IMR-90 (cell line): ENCODE measurements around the gene CTNNA1. TPM values are rescaled to one million over a fixed set of nuclear protein-coding genes. Genes with fewer than 3 reads are reported as not detected.

Experiments used
- ATAC-seq: fragments of 200-7000 bp; cut with Tn5 transposase; 2 replicates; pipeline ENCODE4 v1.9.1; 2020; ENCODE audit warnings: low read depth, mild to moderate bottlenecking, moderate library complexity
- BruUV-seq: library from RNA; stranded (reverse); fragments of 400-500 nt; replicated peaks from 2 replicates; lab custom pipeline; 2021; lab: Mats Ljungman, UMichigan
- CTCF ChIA-PET: fragments of 300-600 bp; formaldehyde crosslinking; extraction: SDS; loops from one replicate; lab custom pipeline; 2021; ENCODE audit warnings: antibody characterized with exemption; lab: Yijun Ruan, JAX
- POLR2A ChIA-PET: fragments of 300-600 bp; sonication (Branson Sonifier 250); formaldehyde crosslinking; loops from one replicate; lab custom pipeline; 2022; ENCODE audit warnings: antibody characterized with exemption; ENCODE audit not compliant: unreplicated experiment; lab: Charles Lee
- DNase-seq: peaks from one replicate; pipeline ENCODE4 v3.0.0; 2013
- H2AFZ ChIP-seq: replicated peaks from 2 replicates; pipeline ENCODE3; 2013; ENCODE audit warnings: low read length, mild to moderate bottlenecking; ENCODE audit not compliant: poor library complexity
- H2AK5ac ChIP-seq: 2 replicates; pipeline ENCODE4 v1.6.1; 2013; ENCODE audit warnings: low read depth, low read length, inconsistent platforms
- H2AK9ac ChIP-seq: replicated peaks from 2 replicates; pipeline ENCODE3; 2013; ENCODE audit warnings: mild to moderate bottlenecking, low read depth, low read length, moderate library complexity; ENCODE audit not compliant: poor library complexity
- H2BK120ac ChIP-seq: 2 replicates; pipeline ENCODE4 v1.6.1; 2013; ENCODE audit warnings: low read depth, low read length, inconsistent platforms
- H2BK15ac ChIP-seq: 3 replicates; pipeline ENCODE4 v1.6.1; 2013; ENCODE audit warnings: low read depth, low read length, inconsistent platforms
- H2BK20ac ChIP-seq: 2 replicates; pipeline ENCODE4 v1.6.1; 2013; ENCODE audit warnings: low read depth, mild to moderate bottlenecking, inconsistent platforms, low read length, moderate library complexity
- H2BK5ac ChIP-seq: 2 replicates; pipeline ENCODE4 v1.6.1; 2013; ENCODE audit warnings: mild to moderate bottlenecking, low read depth, low read length, inconsistent platforms; ENCODE audit not compliant: poor library complexity, severe bottlenecking
- H3K14ac ChIP-seq: replicated peaks from 2 replicates; pipeline ENCODE4 v1.6.1; 2013; ENCODE audit warnings: low read depth, low read length, inconsistent platforms
- H3K18ac ChIP-seq: 2 replicates; pipeline ENCODE4 v1.6.1; 2013; ENCODE audit warnings: low read depth, low read length, control low read depth
- H3K23ac ChIP-seq: 2 replicates; pipeline ENCODE4 v1.6.1; 2013; ENCODE audit warnings: low read depth, low read length, inconsistent platforms
- H3K27ac ChIP-seq: 2 replicates; pipeline ENCODE4 v1.5.1; 2013; ENCODE audit warnings: mild to moderate bottlenecking, control low read depth, low read length; ENCODE audit not compliant: insufficient read depth
- H3K27me3 ChIP-seq: 2 replicates; pipeline ENCODE4 v1.6.1; 2013; ENCODE audit warnings: low read length; ENCODE audit not compliant: control insufficient read depth, insufficient read depth
- H3K36me3 ChIP-seq: 2 replicates; pipeline ENCODE4 v1.6.1; 2013; ENCODE audit warnings: low read length, mixed read lengths; ENCODE audit not compliant: control insufficient read depth, insufficient read depth
- H3K4ac ChIP-seq: 2 replicates; pipeline ENCODE4 v1.6.1; 2013; ENCODE audit warnings: low read depth, low read length, inconsistent platforms
- H3K4me1 ChIP-seq: 2 replicates; pipeline ENCODE4 v1.6.1; 2013; ENCODE audit warnings: low read length, mixed read lengths; ENCODE audit not compliant: control insufficient read depth, insufficient read depth
- H3K4me2 ChIP-seq: 2 replicates; pipeline ENCODE4 v1.6.1; 2013; ENCODE audit warnings: low read depth, mild to moderate bottlenecking, control low read depth, low read length, moderate library complexity
- H3K4me3 ChIP-seq: 2 replicates; pipeline ENCODE4 v1.5.1; 2013; ENCODE audit warnings: low read depth, mild to moderate bottlenecking, control low read depth, low read length, moderate library complexity; ENCODE audit not compliant: insufficient read depth
- H3K56ac ChIP-seq: 2 replicates; pipeline ENCODE4 v1.6.1; 2013; ENCODE audit warnings: low read length, inconsistent platforms; ENCODE audit not compliant: insufficient read depth; ENCODE audit errors: extremely low read depth
- H3K79me1 ChIP-seq, 2 experiments: 2 replicates each; pipeline ENCODE4 v1.6.1; 2013; ENCODE audit warnings: low read length in 2 of 2, inconsistent platforms in 1 of 2, low read depth in 1 of 2
- H3K9ac ChIP-seq: 2 replicates; pipeline ENCODE4 v1.6.1; 2013; ENCODE audit warnings: low read depth, low read length, control low read depth
- H3K9me1 ChIP-seq: 2 replicates; pipeline ENCODE4 v1.6.1; 2013; ENCODE audit warnings: low read length, inconsistent platforms; ENCODE audit not compliant: insufficient read depth
- H3K9me3 ChIP-seq: 2 replicates; pipeline ENCODE4 v1.6.1; 2013; ENCODE audit warnings: low read length; ENCODE audit not compliant: control insufficient read depth, insufficient read depth
- H4K20me1 ChIP-seq: 2 replicates; pipeline ENCODE4 v1.6.1; 2013; ENCODE audit warnings: low read length, inconsistent platforms; ENCODE audit not compliant: insufficient read depth
- H4K5ac ChIP-seq: 2 replicates; pipeline ENCODE4 v1.6.1; 2013; ENCODE audit warnings: mild to moderate bottlenecking, low read depth, low read length, control low read depth
- H4K8ac ChIP-seq, 2 experiments: 2 replicates each; pipeline ENCODE4 v1.6.1; 2013; ENCODE audit warnings: low read depth in 2 of 2, low read length in 2 of 2, control low read depth in 1 of 2, inconsistent platforms in 1 of 2
- H4K91ac ChIP-seq: 2 replicates; pipeline ENCODE4 v1.6.1; 2013; ENCODE audit warnings: low read depth, low read length, inconsistent platforms; ENCODE audit not compliant: insufficient read depth
- CEBPB ChIP-seq: IDR thresholded peaks from 2 replicates; pipeline ENCODE4 v1.6.1; 2012; ENCODE audit warnings: low read depth, low read length, improper control_type of control experiment
- CHD1 ChIP-seq: IDR thresholded peaks from 2 replicates; pipeline ENCODE4 v1.6.1; 2012; ENCODE audit warnings: low read depth, low read length, improper control_type of control experiment
- CTCF ChIP-seq: conservative IDR thresholded peaks from 2 replicates; pipeline ENCODE4 v1.5.1; 2012; ENCODE audit warnings: mild to moderate bottlenecking, low read depth, low read length, improper control_type of control experiment
- MAFK ChIP-seq: IDR thresholded peaks from 2 replicates; pipeline ENCODE4 v1.6.1; 2012; ENCODE audit warnings: low read depth, low read length, improper control_type of control experiment
- MAZ ChIP-seq: IDR thresholded peaks from 2 replicates; pipeline ENCODE4 v1.6.1; 2012; ENCODE audit warnings: low read depth, mild to moderate bottlenecking, low read length, improper control_type of control experiment, moderate library complexity, borderline replicate concordance
- NFE2L2 ChIP-seq: fragments of 150-350 bp; IDR thresholded peaks from 2 replicates; pipeline ENCODE4 v1.6.1; 2016; ENCODE audit warnings: low read depth, mild to moderate bottlenecking, low read length
- RAD21 ChIP-seq: IDR thresholded peaks from 2 replicates; pipeline ENCODE4 v1.6.1; 2012; ENCODE audit warnings: low read length, improper control_type of control experiment
- RCOR1 ChIP-seq: IDR thresholded peaks from 2 replicates; pipeline ENCODE4 v1.6.1; 2012; ENCODE audit warnings: mild to moderate bottlenecking, low read length, improper control_type of control experiment; ENCODE audit not compliant: insufficient replicate concordance
- RFX5 ChIP-seq: IDR thresholded peaks from 2 replicates; pipeline ENCODE4 v1.8.0; 2012; ENCODE audit warnings: low read depth, mild to moderate bottlenecking, low read length, moderate library complexity
- SMC3 ChIP-seq: fragments of 150-350 bp; IDR thresholded peaks from 2 replicates; pipeline ENCODE4 v1.6.1; 2016; ENCODE audit warnings: low read depth, mild to moderate bottlenecking, antibody characterized with exemption, low read length, moderate library complexity
- WGBS, 2 experiments: methylation state at CpG; one replicate each; pipeline versions ENCODE4 v1.1.5 to v1.1.7; 2013; ENCODE audit warnings: missing lambda C conversion rate in 2 of 2; ENCODE audit not compliant: insufficient read length in 1 of 2; ENCODE audit errors: extremely low coverage in 2 of 2; 5-methylcytosine and 5-hydroxymethylcytosine counted together
- dilution Hi-C: fragments of 300-500 bp; cut with HindIII; formaldehyde crosslinking; loops from one replicate; pipeline ENCODE4 v1.14.3; 2018; ENCODE audit warnings: low sequenced_read_pairs; ENCODE audit not compliant: unreplicated experiment
- in situ Hi-C: fragments of 300-500 bp; cut with MboI; formaldehyde crosslinking; loops from 3 replicates; pipeline ENCODE4 v1.14.3; 2019; ENCODE audit warnings: low sequenced_read_pairs, inconsistent platforms, mixed read lengths
- intact Hi-C: fragments of 100-400 bp; cut with micrococcal nuclease; formaldehyde crosslinking; loops from 2 replicates; pipeline ENCODE4 v1.10.0; 2022
- polyA plus RNA-seq, 3 experiments: library from polyadenylated mRNA; depleted of rRNA; stranded (reverse); fragments of >200 nt; gene quantifications; 2 replicates each; pipeline ENCODE4 v1.2.3, GENCODE V29; 2012; ENCODE audit warnings: low replicate concordance in 1 of 3
- total RNA-seq: library from RNA; depleted of rRNA; stranded (reverse); fragments of >200 nt; gene quantifications from 2 replicates; pipeline ENCODE4 v1.2.3, GENCODE V29; 2012
- TF ChIP-seq, protein P1 (sequence below): fragments of 150-350 bp; IDR thresholded peaks from 2 replicates; pipeline ENCODE4 v1.6.1; 2017; ENCODE audit warnings: mild to moderate bottlenecking, antibody characterized with exemption, low read length, low read depth

Gene CTNNA1
- total and polyA plus RNA-seq, 2 of the 4 experiments (the other 2 are of a cell fraction): 220 to 471 TPM

GRCh38 chr5:138898299-138898698, 145.1 kb downstream of the CTNNA1 start:
- Histone ChIP-seq H3K27ac (no peak overlapping the region), H2AK5ac (no peak overlapping the region), H3K56ac (no peak overlapping the region), H3K4me1 (peaks cover 15% of the 10 kb centered on the region), H3K27me3 (no peaks in the 10 kb centered on the region), H4K5ac (no peak overlapping the region), H4K8ac (no peak overlapping the region), H3K23ac (no peak overlapping the region), H3K9me3 (no peaks in the 10 kb centered on the region; the same call in 1 of the 2 replicates), H3K18ac (no peak overlapping the region), H2AK9ac (no peak overlapping the region), H3K36me3 (peaks cover 14% of the 10 kb centered on the region), H2BK5ac (no peak overlapping the region), H3K9me1 (peaks cover 10% of the 10 kb centered on the region), H2BK120ac (no peak overlapping the region), H3K4ac (no peak overlapping the region), H3K4me3 (no peak overlapping the region), H3K9ac (no peak overlapping the region), H2BK20ac (no peak overlapping the region), H3K4me2 (no peak overlapping the region), H3K14ac (no peak overlapping the region), H4K20me1 (peaks cover 3% of the 10 kb centered on the region), H3K79me1 (peaks cover 29 to 62% of the 10 kb centered on the region in 2 experiments), H2AFZ (no peak overlapping the region), H4K91ac (no peak overlapping the region), H2BK15ac (no peak overlapping the region)
- WGBS, 2 experiments: no CpG with 5 or more reads among the region's 1 CpG
- in situ Hi-C loops (no loop called here), intact Hi-C loops (no loop called here), dilution Hi-C loops (no loop called here)
- ChIA-PET CTCF (no interaction called here), POLR2A (no interaction called here)
- TF ChIP-seq CEBPB: no peak
- no peak for TF ChIP-seq MAFK
- TF ChIP-seq CHD1: no peak
- no peak for TF ChIP-seq MAZ
- TF ChIP-seq RAD21: no peak
- no peak for TF ChIP-seq RCOR1
- no peak for TF ChIP-seq CTCF
- no peak for TF ChIP-seq RFX5
- TF ChIP-seq, protein P1, sequence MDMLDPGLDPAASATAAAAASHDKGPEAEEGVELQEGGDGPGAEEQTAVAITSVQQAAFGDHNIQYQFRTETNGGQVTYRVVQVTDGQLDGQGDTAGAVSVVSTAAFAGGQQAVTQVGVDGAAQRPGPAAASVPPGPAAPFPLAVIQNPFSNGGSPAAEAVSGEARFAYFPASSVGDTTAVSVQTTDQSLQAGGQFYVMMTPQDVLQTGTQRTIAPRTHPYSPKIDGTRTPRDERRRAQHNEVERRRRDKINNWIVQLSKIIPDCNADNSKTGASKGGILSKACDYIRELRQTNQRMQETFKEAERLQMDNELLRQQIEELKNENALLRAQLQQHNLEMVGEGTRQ: no peak
- TF ChIP-seq NFE2L2: no peak
- TF ChIP-seq SMC3: no peak
- DNase-seq (no peak), ATAC-seq (no peak)
- BruUV-seq: no TSS peak
